HepG2 (cell line): ENCODE measurements around the gene PRPSAP1. TPM values are rescaled to one million over a fixed set of nuclear protein-coding genes. Genes with fewer than 3 reads are reported as not detected.
A peak's percentile ranks its signal among the peaks of the same experiment; 100 is the strongest.

ENCODE experiments used
- ARNT2 ChIP-seq: sonication (generic); formaldehyde crosslinking; IDR thresholded peaks from 2 replicates; pipeline ENCODE4 v1.8.0; 2022; ENCODE audit warnings: mild to moderate bottlenecking, low read depth, missing genetic modification reagents, moderate library complexity
- ELF3 ChIP-seq: IDR thresholded peaks from 2 replicates; pipeline ENCODE4 v1.6.1; 2016; ENCODE audit warnings: missing genetic modification reagents, missing compliant biosample characterization
- FOXK1 ChIP-seq: sonication (generic); formaldehyde crosslinking; IDR thresholded peaks from 2 replicates; pipeline ENCODE4 v1.4.0; 2020; ENCODE audit warnings: low read depth, missing genetic modification reagents, borderline replicate concordance
- GLI4 ChIP-seq: sonication (generic); formaldehyde crosslinking; IDR thresholded peaks from 2 replicates; pipeline ENCODE4 v1.5.1; 2020; ENCODE audit warnings: missing genetic modification reagents, mild to moderate bottlenecking, moderate library complexity, borderline replicate concordance
- HIVEP1 ChIP-seq: sonication (generic); formaldehyde crosslinking; IDR thresholded peaks from 2 replicates; pipeline ENCODE4 v1.4.0; 2020; ENCODE audit warnings: mild to moderate bottlenecking, missing genetic modification reagents
- NCOA1 ChIP-seq: sonication (generic); formaldehyde crosslinking; IDR thresholded peaks from 2 replicates; pipeline ENCODE4 v1.9.0; 2021; ENCODE audit warnings: missing genetic modification reagents
- NR2C2 ChIP-seq: sonication (generic); formaldehyde crosslinking; IDR thresholded peaks from 2 replicates; pipeline ENCODE4 v1.4.0; 2020; ENCODE audit warnings: missing genetic modification reagents, mild to moderate bottlenecking, moderate library complexity, borderline replicate concordance
- NR3C1 ChIP-seq: sonication (generic); formaldehyde crosslinking; IDR thresholded peaks from 2 replicates; pipeline ENCODE4 v1.4.0; 2020; ENCODE audit warnings: missing genetic modification reagents
- PRPF4 ChIP-seq: fragments of 200-400 bp; formaldehyde crosslinking; IDR thresholded peaks from 2 replicates; pipeline ENCODE4 v1.6.1; 2016; ENCODE audit warnings: low read length, low read depth; ENCODE audit not compliant: poor library complexity, severe bottlenecking
- ZFP62 ChIP-seq: sonication (generic); formaldehyde crosslinking; IDR thresholded peaks from 2 replicates; pipeline ENCODE4 v1.4.0; 2020; ENCODE audit warnings: missing genetic modification reagents
- ZNF451 ChIP-seq: sonication (generic); formaldehyde crosslinking; IDR thresholded peaks from 2 replicates; pipeline ENCODE4 v1.5.0; 2020; ENCODE audit warnings: mild to moderate bottlenecking, missing genetic modification reagents
- ZNF724P ChIP-seq: sonication (generic); formaldehyde crosslinking; IDR thresholded peaks from 2 replicates; pipeline ENCODE4 v1.8.0; 2022; ENCODE audit warnings: missing genetic modification reagents, borderline replicate concordance
- polyA plus RNA-seq, 8 experiments: library from polyadenylated mRNA; depleted of rRNA in 3 of 8; stranded (reverse) in 7 of 8; unstranded in 1 of 8; fragments of >200 nt; fragmentation: Illumina TruSeq in 4 of 8; extraction: Trizol in 4 of 8; gene quantifications; 2 replicates each; pipeline versions ENCODE4 v1.2.1 to v1.2.3, GENCODE V29; 2011 to 2016; ENCODE audit warnings: low read depth in 4 of 8, missing spikeins in 1 of 8, mixed read lengths in 1 of 8; ENCODE audit not compliant: insufficient read depth in 1 of 8
- total RNA-seq, 5 experiments: library from RNA; depleted of rRNA; stranded (reverse); fragments of >200 nt; fragmentation: Illumina TruSeq; extraction: Trizol; gene quantifications; 2 replicates each; pipeline ENCODE4 v1.2.3, GENCODE V29; 2016; ENCODE audit warnings: low read depth in 1 of 5
- TF ChIP-seq, protein P1 (sequence below): sonication (generic); formaldehyde crosslinking; IDR thresholded peaks from 2 replicates; pipeline ENCODE4 v1.4.0; 2020; ENCODE audit warnings: missing genetic modification reagents, borderline replicate concordance
- TF ChIP-seq, protein P2 (sequence below): sonication (generic); formaldehyde crosslinking; IDR thresholded peaks from 2 replicates; pipeline ENCODE4 v1.8.1; 2023; ENCODE audit warnings: missing genetic modification reagents, inconsistent platforms, borderline replicate concordance
- TF ChIP-seq, protein P3 (sequence below): sonication (generic); formaldehyde crosslinking; IDR thresholded peaks from 2 replicates; pipeline ENCODE4 v1.4.0; 2020; ENCODE audit warnings: missing genetic modification reagents, borderline replicate concordance
- TF ChIP-seq, protein P4 (sequence below): sonication (generic); formaldehyde crosslinking; conservative IDR thresholded peaks from 2 replicates; pipeline ENCODE4 v1.4.0; 2020; ENCODE audit warnings: mild to moderate bottlenecking, missing genetic modification reagents, moderate library complexity

PRPSAP1 gene
- total and polyA plus RNA-seq, 2 of the 13 experiments (the other 11 are each of a cell fraction or from before 2014, with no cell fraction given), result 91.1 to 314 TPM

DNA sequence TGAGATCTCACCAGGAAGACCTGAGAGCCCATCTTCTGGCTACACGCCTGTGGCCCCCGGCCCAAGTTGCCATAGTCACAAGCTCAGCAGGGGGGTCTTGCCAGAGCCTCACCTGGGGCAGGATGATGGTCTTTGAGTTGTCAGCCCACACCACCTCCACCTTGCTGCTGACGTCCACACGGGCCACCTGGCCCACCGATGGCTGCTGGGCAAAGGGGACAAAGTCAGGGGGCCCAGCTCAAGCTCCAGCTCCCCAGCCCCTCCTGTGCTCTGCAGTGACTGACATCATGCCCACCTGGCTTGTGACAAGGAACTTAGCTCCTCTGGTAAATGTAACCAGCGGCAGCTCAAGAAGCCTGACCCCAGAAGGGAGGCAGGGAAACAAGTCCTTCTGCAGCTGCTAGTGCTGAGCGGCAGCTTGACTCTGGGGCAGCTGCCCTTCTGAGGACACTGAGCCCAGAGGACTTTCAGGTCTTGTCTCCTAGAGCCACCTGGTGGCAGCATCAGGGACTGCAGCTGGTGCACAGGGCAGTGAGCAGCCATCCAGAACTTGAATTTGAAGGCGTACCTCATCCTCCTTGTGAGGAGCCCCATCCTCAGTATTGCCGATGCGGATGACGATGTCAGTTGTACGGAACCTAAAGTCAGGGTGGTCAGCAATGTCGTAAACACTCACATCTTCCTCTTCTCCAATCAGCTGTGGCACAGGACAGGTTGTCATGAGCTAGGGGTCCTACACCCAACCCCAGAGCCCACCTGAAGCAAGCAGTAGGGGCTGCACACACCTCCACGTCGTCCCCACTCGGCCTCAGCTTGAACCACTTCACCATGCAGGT, 44.2 kb upstream of the PRPSAP1 start (continued):
- TF ChIP-seq NCOA1 (CRISPR knock-in tag) (no peak), FOXK1 (no peak), ZNF451 (CRISPR knock-in tag) (no peak), NR2C2 (CRISPR knock-in tag) (no peak), ELF3 (peak; percentile 27; the same call in 1 of the 2 replicates), ZFP62 (CRISPR knock-in tag) (0 out of 2 replicates have a peak, but pooled peaks have one; percentile 64), HIVEP1 (CRISPR knock-in tag) (no peak), ARNT2 (no peak), NR3C1 (CRISPR knock-in tag) (no peak), GLI4 (CRISPR knock-in tag) (no peak), PRPF4 (no peak), ZNF724P (0 out of 2 replicates have a peak, but pooled peaks have one; percentile 66)
- TF ChIP-seq, protein P1, sequence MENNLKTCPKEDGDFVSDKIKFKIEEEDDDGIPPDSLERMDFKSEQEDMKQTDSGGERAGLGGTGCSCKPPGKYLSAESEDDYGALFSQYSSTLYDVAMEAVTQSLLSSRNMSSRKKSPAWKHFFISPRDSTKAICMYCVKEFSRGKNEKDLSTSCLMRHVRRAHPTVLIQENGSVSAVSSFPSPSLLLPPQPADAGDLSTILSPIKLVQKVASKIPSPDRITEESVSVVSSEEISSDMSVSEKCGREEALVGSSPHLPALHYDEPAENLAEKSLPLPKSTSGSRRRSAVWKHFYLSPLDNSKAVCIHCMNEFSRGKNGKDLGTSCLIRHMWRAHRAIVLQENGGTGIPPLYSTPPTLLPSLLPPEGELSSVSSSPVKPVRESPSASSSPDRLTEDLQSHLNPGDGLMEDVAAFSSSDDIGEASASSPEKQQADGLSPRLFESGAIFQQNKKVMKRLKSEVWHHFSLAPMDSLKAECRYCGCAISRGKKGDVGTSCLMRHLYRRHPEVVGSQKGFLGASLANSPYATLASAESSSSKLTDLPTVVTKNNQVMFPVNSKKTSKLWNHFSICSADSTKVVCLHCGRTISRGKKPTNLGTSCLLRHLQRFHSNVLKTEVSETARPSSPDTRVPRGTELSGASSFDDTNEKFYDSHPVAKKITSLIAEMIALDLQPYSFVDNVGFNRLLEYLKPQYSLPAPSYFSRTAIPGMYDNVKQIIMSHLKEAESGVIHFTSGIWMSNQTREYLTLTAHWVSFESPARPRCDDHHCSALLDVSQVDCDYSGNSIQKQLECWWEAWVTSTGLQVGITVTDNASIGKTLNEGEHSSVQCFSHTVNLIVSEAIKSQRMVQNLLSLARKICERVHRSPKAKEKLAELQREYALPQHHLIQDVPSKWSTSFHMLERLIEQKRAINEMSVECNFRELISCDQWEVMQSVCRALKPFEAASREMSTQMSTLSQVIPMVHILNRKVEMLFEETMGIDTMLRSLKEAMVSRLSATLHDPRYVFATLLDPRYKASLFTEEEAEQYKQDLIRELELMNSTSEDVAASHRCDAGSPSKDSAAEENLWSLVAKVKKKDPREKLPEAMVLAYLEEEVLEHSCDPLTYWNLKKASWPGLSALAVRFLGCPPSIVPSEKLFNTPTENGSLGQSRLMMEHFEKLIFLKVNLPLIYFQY (CRISPR knock-in tag), result no peak
- TF ChIP-seq, protein P2, sequence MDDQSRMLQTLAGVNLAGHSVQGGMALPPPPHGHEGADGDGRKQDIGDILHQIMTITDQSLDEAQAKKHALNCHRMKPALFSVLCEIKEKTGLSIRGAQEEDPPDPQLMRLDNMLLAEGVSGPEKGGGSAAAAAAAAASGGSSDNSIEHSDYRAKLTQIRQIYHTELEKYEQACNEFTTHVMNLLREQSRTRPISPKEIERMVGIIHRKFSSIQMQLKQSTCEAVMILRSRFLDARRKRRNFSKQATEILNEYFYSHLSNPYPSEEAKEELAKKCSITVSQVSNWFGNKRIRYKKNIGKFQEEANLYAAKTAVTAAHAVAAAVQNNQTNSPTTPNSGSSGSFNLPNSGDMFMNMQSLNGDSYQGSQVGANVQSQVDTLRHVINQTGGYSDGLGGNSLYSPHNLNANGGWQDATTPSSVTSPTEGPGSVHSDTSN (CRISPR knock-in tag), result no peak
- TF ChIP-seq, protein P3, sequence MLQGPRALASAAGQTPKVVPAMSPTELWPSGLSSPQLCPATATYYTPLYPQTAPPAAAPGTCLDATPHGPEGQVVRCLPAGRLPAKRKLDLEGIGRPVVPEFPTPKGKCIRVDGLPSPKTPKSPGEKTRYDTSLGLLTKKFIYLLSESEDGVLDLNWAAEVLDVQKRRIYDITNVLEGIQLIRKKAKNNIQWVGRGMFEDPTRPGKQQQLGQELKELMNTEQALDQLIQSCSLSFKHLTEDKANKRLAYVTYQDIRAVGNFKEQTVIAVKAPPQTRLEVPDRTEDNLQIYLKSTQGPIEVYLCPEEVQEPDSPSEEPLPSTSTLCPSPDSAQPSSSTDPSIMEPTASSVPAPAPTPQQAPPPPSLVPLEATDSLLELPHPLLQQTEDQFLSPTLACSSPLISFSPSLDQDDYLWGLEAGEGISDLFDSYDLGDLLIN (CRISPR knock-in tag), result 0 out of 2 replicates have a peak, but pooled peaks have one; percentile 48
- TF ChIP-seq, protein P4, sequence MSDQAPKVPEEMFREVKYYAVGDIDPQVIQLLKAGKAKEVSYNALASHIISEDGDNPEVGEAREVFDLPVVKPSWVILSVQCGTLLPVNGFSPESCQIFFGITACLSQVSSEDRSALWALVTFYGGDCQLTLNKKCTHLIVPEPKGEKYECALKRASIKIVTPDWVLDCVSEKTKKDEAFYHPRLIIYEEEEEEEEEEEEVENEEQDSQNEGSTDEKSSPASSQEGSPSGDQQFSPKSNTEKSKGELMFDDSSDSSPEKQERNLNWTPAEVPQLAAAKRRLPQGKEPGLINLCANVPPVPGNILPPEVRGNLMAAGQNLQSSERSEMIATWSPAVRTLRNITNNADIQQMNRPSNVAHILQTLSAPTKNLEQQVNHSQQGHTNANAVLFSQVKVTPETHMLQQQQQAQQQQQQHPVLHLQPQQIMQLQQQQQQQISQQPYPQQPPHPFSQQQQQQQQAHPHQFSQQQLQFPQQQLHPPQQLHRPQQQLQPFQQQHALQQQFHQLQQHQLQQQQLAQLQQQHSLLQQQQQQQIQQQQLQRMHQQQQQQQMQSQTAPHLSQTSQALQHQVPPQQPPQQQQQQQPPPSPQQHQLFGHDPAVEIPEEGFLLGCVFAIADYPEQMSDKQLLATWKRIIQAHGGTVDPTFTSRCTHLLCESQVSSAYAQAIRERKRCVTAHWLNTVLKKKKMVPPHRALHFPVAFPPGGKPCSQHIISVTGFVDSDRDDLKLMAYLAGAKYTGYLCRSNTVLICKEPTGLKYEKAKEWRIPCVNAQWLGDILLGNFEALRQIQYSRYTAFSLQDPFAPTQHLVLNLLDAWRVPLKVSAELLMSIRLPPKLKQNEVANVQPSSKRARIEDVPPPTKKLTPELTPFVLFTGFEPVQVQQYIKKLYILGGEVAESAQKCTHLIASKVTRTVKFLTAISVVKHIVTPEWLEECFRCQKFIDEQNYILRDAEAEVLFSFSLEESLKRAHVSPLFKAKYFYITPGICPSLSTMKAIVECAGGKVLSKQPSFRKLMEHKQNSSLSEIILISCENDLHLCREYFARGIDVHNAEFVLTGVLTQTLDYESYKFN (CRISPR knock-in tag), result peak; percentile 24; the same call in 1 of the 2 replicates
